PFSK-1 (cell line): ENCODE results near the gene SMIM29. TPM values are rescaled to one million over a fixed set of nuclear protein-coding genes. Genes with fewer than 3 reads are reported as not detected.
A peak's percentile ranks its signal among the peaks of the same experiment; 100 is the strongest.

Experiments
- FOXP2 ChIP-seq: optimal IDR thresholded peaks from 2 replicates; pipeline ENCODE3; 2011; ENCODE audit warnings: borderline replicate concordance, control low read depth, inconsistent platforms; ENCODE audit not compliant: insufficient read depth; ENCODE audit errors: extremely low read length, extremely low read depth
- POLR2AphosphoS5 ChIP-seq: IDR thresholded peaks from 2 replicates; pipeline ENCODE4 v1.6.1; 2012; ENCODE audit warnings: low read depth, mild to moderate bottlenecking, control low read depth, low read length, moderate library complexity
- SIN3A ChIP-seq: IDR thresholded peaks from 2 replicates; pipeline ENCODE4 v1.6.1; 2012; ENCODE audit warnings: mild to moderate bottlenecking, low read length, moderate library complexity, borderline replicate concordance; ENCODE audit not compliant: insufficient read depth
- TAF1 ChIP-seq: IDR thresholded peaks from 2 replicates; pipeline ENCODE4 v1.6.1; 2012; ENCODE audit warnings: low read length, control low read depth, borderline replicate concordance; ENCODE audit not compliant: insufficient read depth
- polyA plus RNA-seq: library from polyadenylated mRNA; unstranded; fragments of >200 nt; gene quantifications from one replicate; pipeline ENCODE4 v1.2.1, GENCODE V29; 2012; ENCODE audit warnings: low read depth, missing spikeins; ENCODE audit not compliant: insufficient read length
- TF ChIP-seq, protein P1 (sequence below), 2 experiments: IDR thresholded peaks; 2 replicates each; pipeline versions ENCODE4 v1.6.1 to v1.8.0; 2011 to 2012; ENCODE audit warnings: low read depth in 2 of 2, low read length in 2 of 2, control low read depth in 1 of 2, inconsistent platforms in 1 of 2, mild to moderate bottlenecking in 1 of 2, moderate library complexity in 1 of 2; ENCODE audit not compliant: insufficient read depth in 1 of 2

SMIM29 gene
- polyA plus RNA-seq = 56.8 TPM

- no peak; the same call in 1 of the 2 replicates for TF ChIP-seq TAF1
- TF ChIP-seq POLR2AphosphoS5 = peak; percentile 85
These were observed at the start of gene SMIM29 for GRCh38 chr6:34248727-34249468. SMIM29 (minus strand) TSS chr6:34249006; CDS start chr6:34247791, 1,215 bp downstream.

GRCh38 chr6:34295721-34296120 lies 46.9 kb upstream of the SMIM29 start:
- TF ChIP-seq, protein P1, sequence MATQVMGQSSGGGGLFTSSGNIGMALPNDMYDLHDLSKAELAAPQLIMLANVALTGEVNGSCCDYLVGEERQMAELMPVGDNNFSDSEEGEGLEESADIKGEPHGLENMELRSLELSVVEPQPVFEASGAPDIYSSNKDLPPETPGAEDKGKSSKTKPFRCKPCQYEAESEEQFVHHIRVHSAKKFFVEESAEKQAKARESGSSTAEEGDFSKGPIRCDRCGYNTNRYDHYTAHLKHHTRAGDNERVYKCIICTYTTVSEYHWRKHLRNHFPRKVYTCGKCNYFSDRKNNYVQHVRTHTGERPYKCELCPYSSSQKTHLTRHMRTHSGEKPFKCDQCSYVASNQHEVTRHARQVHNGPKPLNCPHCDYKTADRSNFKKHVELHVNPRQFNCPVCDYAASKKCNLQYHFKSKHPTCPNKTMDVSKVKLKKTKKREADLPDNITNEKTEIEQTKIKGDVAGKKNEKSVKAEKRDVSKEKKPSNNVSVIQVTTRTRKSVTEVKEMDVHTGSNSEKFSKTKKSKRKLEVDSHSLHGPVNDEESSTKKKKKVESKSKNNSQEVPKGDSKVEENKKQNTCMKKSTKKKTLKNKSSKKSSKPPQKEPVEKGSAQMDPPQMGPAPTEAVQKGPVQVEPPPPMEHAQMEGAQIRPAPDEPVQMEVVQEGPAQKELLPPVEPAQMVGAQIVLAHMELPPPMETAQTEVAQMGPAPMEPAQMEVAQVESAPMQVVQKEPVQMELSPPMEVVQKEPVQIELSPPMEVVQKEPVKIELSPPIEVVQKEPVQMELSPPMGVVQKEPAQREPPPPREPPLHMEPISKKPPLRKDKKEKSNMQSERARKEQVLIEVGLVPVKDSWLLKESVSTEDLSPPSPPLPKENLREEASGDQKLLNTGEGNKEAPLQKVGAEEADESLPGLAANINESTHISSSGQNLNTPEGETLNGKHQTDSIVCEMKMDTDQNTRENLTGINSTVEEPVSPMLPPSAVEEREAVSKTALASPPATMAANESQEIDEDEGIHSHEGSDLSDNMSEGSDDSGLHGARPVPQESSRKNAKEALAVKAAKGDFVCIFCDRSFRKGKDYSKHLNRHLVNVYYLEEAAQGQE (IDR thresholded peaks at IDR 0.05; ENCODE audit: insufficient read depth in 1 of 2, low read depth in 2 of 2, low read length in 2 of 2) = no peak
- no peak for TF ChIP-seq FOXP2

DNA sequence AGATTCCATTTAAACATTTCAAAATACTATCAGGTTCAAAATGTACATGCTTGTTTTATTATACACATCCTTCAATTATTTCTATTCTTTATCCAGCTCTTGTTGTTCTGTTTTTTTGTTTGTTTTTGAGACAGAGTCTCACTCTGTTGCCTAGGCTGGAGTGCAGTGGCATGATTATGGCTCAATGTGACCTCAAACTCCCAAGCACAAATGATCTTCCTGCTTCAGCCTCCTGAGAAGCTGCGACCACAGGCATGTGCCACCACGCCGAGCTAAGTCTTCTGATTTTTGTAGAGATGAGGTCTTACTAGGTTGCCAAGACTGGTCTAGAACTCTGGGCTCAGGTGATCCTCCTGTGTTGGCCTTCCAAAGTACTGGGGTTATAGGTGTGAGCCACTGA lies 44.1 kb upstream of the SMIM29 start:
- TF ChIP-seq TAF1 (no peak), FOXP2 (no peak), POLR2AphosphoS5 (no peak)
- TF ChIP-seq, protein P1 (IDR thresholded peaks at IDR 0.05; ENCODE audit: insufficient read depth in 1 of 2, low read depth in 2 of 2, low read length in 2 of 2) = no peak

DNA sequence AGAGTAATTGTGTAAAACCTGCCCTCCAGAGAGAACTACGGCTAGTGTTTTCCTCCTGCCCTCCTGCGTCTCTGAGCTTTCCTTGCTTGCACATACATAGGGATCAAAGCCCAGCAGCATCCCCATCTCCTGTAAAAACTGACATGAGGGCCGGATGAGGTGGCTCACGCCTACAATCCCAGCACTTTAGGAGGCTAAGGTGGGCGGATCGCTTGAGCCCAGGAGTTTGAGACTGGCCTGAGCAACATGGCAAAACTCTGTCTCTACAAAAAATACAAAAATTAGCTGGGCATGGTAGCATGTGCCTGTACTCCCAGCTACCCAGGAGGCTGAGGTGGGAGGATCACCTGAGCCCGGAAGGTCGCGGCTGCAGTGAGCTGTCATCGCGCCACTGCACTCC lies 40.3 kb upstream of the SMIM29 start:
- TF ChIP-seq, protein P1 (IDR thresholded peaks at IDR 0.05; ENCODE audit: insufficient read depth in 1 of 2, low read depth in 2 of 2, low read length in 2 of 2) = no peak
- TF ChIP-seq SIN3A (no peak), TAF1 (no peak), POLR2AphosphoS5 (no peak), FOXP2 (no peak)

GRCh38 chr6:34288581-34288980 lies 39.8 kb upstream of the SMIM29 start:
- TF ChIP-seq, protein P1 (IDR thresholded peaks at IDR 0.05; ENCODE audit: insufficient read depth in 1 of 2, low read depth in 2 of 2, low read length in 2 of 2) = no peak
- TF ChIP-seq POLR2AphosphoS5 (no peak), FOXP2 (no peak), TAF1 (no peak), SIN3A (no peak)
